Right atrium auricular region (tissue), 2 donors: ENCODE results near the gene ATXN1. TPM values are rescaled to one million over a fixed set of nuclear protein-coding genes. Genes with fewer than 3 reads are reported as not detected.

Experiments used
- DNase-seq: peaks from one replicate; pipeline ENCODE4 v3.0.0-alpha.2; 2019; ENCODE audit warnings: low spot score
- H3K27ac ChIP-seq, 2 donors: fragments of 200-600 bp; sonication (generic); 1 replicate in 1 of 2; 2 replicates in 1 of 2; pipeline ENCODE4 v1.5.1; 2016 to 2019
- H3K27me3 ChIP-seq, 2 donors: fragments of 200-600 bp; sonication (generic); one replicate each; pipeline versions ENCODE4 v1.5.1 to v1.6.0; 2017 to 2019
- H3K36me3 ChIP-seq: fragments of 200-600 bp; sonication (generic); one replicate; pipeline ENCODE4 v1.5.1; 2016
- H3K4me1 ChIP-seq, 2 donors: fragments of 200-600 bp; sonication (generic); one replicate each; pipeline versions ENCODE4 v1.5.1 to v1.6.0; 2017 to 2019
- H3K4me3 ChIP-seq, 2 donors: fragments of 200-600 bp; sonication (generic); 1 replicate in 1 of 2; 2 replicates in 1 of 2; pipeline ENCODE4 v1.5.1; 2017 to 2019; ENCODE audit warnings: mild to moderate bottlenecking in 1 of 2, moderate library complexity in 1 of 2
- H3K9me3 ChIP-seq, 2 donors: fragments of 200-600 bp; sonication (generic); one replicate each; pipeline ENCODE4 v1.5.1; 2019
- CTCF ChIP-seq, 2 donors: fragments of 200-600 bp; sonication (generic); IDR thresholded peaks; one replicate each; pipeline ENCODE4 v1.5.1; 2019; ENCODE audit warnings: antibody characterized with exemption in 2 of 2
- total RNA-seq, 2 donors: library from RNA; depleted of rRNA; stranded (reverse); fragments of >200 nt; gene quantifications; one replicate each; pipeline ENCODE4 v1.1.0, GENCODE V29; 2016

The ATXN1 gene
- total RNA-seq, 2 donors from 2014 or later, result 41.8 to 62.0 TPM

DNA sequence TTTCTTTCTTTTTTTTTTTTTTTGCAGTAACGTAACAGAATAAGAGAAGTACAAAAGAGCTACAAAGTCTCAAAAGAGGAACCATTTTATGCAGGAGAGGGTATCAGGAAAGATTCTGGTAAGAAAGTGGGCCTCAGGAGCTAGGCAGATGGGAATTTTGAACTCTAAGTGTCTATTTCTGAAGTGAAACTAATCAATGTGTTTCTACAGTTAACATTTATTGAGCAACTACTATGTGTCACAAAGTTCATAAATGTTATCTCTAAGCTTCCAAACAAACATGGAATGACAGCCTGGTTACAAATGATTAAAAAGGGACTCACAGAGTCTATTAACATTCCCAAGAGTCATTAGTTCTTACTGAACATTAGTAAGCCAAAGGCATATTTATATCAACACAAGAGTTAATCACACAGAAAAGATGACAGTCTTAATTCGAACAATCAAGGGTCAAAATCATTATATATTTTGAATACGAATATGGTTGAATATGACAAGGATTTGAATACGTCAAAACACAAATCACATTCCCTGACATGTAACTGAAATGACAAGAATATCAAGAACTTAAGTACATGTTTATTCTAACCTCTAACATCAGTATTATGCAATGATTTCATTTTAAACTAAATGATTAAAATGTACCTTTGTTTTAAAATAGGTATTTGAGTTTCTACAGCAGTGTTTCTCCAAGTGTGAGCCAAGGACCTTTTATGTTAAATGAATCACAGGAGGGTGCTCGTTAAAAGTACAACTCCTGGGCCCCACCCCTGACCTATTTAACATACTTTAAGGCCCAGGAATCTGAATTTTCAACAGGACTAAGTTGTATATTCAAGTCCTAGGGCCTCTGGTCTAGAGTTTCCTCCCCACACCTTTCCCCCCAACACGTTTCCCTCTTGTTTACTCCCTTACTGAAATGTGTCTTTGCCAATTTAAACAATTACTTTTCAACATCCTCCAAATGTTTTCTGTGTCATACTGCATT lies 89.7 kb downstream of the ATXN1 start:
- H3K27me3 ChIP-seq, result no peaks in the 10 kb centered on the region
- H3K9me3 ChIP-seq, result no peaks in the 10 kb centered on the region
- no peak overlapping the region for H3K4me3 ChIP-seq
- H3K4me1 ChIP-seq, result peaks cover 0 to 46% of the 10 kb centered on the region in 2 donors
- no peak for TF ChIP-seq CTCF (IDR thresholded peaks at IDR 0.05)
- DNase-seq, result no peak
- H3K27ac ChIP-seq, result no peak overlapping the region
- no peaks in the 10 kb centered on the region for H3K36me3 ChIP-seq

- Histone ChIP-seq H3K4me1 (peaks cover 0 to 40% of the 10 kb centered on the region in 2 donors), H3K27me3 (no peaks in the 10 kb centered on the region), H3K36me3 (no peaks in the 10 kb centered on the region), H3K27ac (peak overlapping the region in 1 of 2 donors; percentile 64), H3K9me3 (no peaks in the 10 kb centered on the region), H3K4me3 (no peak overlapping the region)
- no peak for DNase-seq
- no peak for TF ChIP-seq CTCF (IDR thresholded peaks at IDR 0.05)
Observed at GRCh38 chr6:16670617-16671051, 90.6 kb downstream of the ATXN1 start.

- peaks cover 0 to 38% of the 10 kb centered on the region in 2 donors for H3K4me1 ChIP-seq
- no peaks in the 10 kb centered on the region for H3K27me3 ChIP-seq
- no peak for DNase-seq
- peak overlapping the region in 1 of 2 donors; percentile 64 for H3K27ac ChIP-seq
- no peaks in the 10 kb centered on the region for H3K36me3 ChIP-seq
- no peak for TF ChIP-seq CTCF (IDR thresholded peaks at IDR 0.05)
- no peaks in the 10 kb centered on the region for H3K9me3 ChIP-seq
- H3K4me3 ChIP-seq, result no peak overlapping the region
Observed at GRCh38 chr6:16670183-16670582, 91.1 kb downstream of the ATXN1 start.

DNA sequence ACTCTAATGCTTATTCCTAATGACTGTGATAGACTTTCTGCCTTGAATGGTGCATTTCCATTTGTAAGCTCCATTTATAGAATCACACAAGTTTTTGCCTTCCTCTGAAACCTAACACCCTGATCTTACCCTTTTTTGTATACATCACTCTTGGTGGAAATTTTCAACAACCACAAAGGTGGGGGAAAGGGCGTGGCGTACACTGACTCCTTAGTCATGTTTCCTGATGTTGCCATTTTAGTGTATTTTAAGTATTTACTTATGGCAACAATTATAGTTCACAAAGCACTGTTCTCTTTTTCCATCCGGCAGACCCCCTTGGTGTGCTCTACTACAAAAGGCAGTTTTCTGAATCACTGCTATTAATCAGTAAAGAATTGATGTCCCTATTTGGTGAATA lies 92.0 kb downstream of the ATXN1 start:
- Histone ChIP-seq H3K4me1 (peaks cover 0 to 29% of the 10 kb centered on the region in 2 donors), H3K27ac (no peak overlapping the region), H3K36me3 (no peaks in the 10 kb centered on the region), H3K9me3 (no peaks in the 10 kb centered on the region), H3K27me3 (no peaks in the 10 kb centered on the region), H3K4me3 (no peak overlapping the region)
- TF ChIP-seq CTCF (IDR thresholded peaks at IDR 0.05), result no peak
- no peak for DNase-seq

- H3K27me3 ChIP-seq, result no peaks in the 10 kb centered on the region
- H3K9me3 ChIP-seq, result no peaks in the 10 kb centered on the region
- DNase-seq, result no peak
- H3K27ac ChIP-seq, result peak overlapping the region in 1 of 2 donors; percentile 8
- H3K36me3 ChIP-seq, result no peaks in the 10 kb centered on the region
- no peak overlapping the region for H3K4me3 ChIP-seq
- no peak for TF ChIP-seq CTCF (IDR thresholded peaks at IDR 0.05)
- peaks cover 0 to 29% of the 10 kb centered on the region in 2 donors for H3K4me1 ChIP-seq
Observed at GRCh38 chr6:16667509-16667908, 93.8 kb downstream of the ATXN1 start.
